GM13977 (cell line): ENCODE measurements around the gene APH1B.
"Not testable (repeated sequence)": the region's sequence is repeated elsewhere in the genome, so short reads cannot be mapped to it uniquely, and the experiment has no call there.

Experiments used
- DNase-seq: peaks from one replicate; pipeline ENCODE4 v3.0.0; 2012; ENCODE audit warnings: low spot score
- CTCF ChIP-seq: IDR thresholded peaks from 2 replicates; pipeline ENCODE4 v1.5.1; 2012; ENCODE audit warnings: mild to moderate bottlenecking, control low read depth; ENCODE audit not compliant: insufficient read depth; ENCODE audit errors: extremely low read depth, missing control alignments
- in situ Hi-C: fragments of 300-500 bp; cut with MboI; formaldehyde crosslinking; loops from one replicate; pipeline ENCODE4 v1.12.0; 2022; ENCODE audit warnings: low sequenced_read_pairs, low pct_unique_long_range_greater_than_20kb, mixed read lengths, inconsistent platforms; ENCODE audit not compliant: unreplicated experiment

The APH1B gene

GRCh38 chr15:63233667-63234423, 43.6 kb upstream of the APH1B start:
- TF ChIP-seq CTCF = no peak
- in situ Hi-C loops = no loop called here
- no peak for DNase-seq

- TF ChIP-seq CTCF = no peak
Measured at GRCh38 chr15:63234451-63234870, 42.9 kb upstream of the APH1B start.

GRCh38 chr15:63236272-63236671, 41.1 kb upstream of the APH1B start:
- in situ Hi-C loops = no loop called here
- TF ChIP-seq CTCF = no peak
- DNase-seq = no peak

More at GRCh38 chr15:63234451-63234870, 42.9 kb upstream of the APH1B start:
- in situ Hi-C loops = no loop called here
- no peak for DNase-seq

GRCh38 chr15:63237086-63237485, 40.3 kb upstream of the APH1B start:
- in situ Hi-C loops, DNase-seq: not testable (repeated sequence)

- in situ Hi-C loops = no loop called here
- no peak for DNase-seq
- TF ChIP-seq CTCF = no peak
Measured at GRCh38 chr15:63238171-63238570, 39.2 kb upstream of the APH1B start.

GRCh38 chr15:63238796-63239195, 38.6 kb upstream of the APH1B start:
- no peak for TF ChIP-seq CTCF
- DNase-seq = peak; percentile 33
- in situ Hi-C loops = no loop called here

GRCh38 chr15:63240109-63240508, 37.3 kb upstream of the APH1B start:
- TF ChIP-seq CTCF = no peak
- in situ Hi-C loops = no loop called here
- no peak for DNase-seq
